DMS114 treated with DMSO at 0.1 percent for 48 hours (cell line): ENCODE results near the gene BRINP2.

Experiments used
- DNase-seq: peaks from one replicate; lab custom pipeline; 2025; ENCODE audit not compliant: unreplicated experiment; lab: John Stamatoyannopoulos, UW

BRINP2 gene

DNA sequence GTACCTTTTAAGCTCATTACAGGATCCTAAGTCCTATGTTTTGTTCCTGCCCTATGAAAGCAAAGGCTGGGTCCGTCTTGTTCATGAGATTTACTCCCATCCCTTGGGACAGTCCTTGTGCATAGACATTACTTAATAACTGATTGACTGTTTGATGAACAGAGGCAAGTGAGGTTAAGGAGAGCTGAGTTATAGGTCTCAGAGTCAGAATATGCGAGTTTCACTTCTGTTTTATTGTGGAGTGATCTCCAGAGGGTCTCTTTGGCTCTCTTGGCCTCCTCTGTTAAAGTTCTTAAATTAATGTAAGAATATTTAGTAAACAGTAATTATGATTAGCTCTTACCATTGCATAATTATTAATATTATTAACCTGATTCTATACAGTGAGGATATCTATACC lies 52.6 kb downstream of the BRINP2 start:
- no peak for DNase-seq

- DNase-seq, result no peak
Measured at GRCh38 chr1:177227978-177228692, 57.4 kb downstream of the BRINP2 start.

- DNase-seq, result no peak
Measured at GRCh38 chr1:177228693-177229065, 57.9 kb downstream of the BRINP2 start.

GRCh38 chr1:177229781-177230180 lies 59.0 kb downstream of the BRINP2 start:
- DNase-seq, result no peak

DNA sequence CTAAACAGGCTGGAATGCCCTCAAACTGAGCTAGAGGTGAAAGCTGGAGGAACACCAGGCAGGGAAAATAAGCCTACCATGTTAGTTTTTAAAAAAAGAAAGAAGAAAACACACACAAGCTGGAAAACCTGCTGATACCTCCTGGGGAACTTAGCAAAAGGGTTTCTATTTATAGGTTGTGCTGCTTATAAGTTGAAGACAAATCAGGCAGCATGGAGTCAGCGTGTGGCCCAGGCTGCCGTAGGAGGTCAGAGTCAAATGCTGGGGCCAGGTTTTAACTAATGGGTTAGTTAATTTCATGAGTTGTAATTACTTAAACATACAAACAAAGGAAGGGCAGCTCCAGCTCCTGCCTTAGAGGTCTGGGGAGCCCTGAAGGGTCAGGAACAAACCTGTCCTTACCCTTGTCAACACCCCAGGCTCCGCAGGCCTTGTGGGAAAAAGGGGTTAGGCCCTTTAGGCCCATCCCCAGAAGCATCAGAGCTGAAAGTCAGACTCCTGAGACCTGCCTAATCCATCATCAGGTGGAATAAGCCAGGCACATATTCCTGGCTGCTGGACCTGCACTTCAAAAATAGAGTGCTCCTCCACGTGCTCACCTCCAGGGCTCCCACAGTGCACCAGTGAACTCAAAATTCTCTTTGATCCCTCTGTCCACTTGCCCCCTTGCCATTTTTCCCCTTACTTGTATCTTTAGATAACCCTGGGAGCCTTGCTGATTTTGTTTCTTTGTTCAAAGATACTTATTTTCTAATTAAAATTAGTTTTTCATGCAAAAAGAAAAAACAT lies 59.7 kb downstream of the BRINP2 start:
- DNase-seq, result no peak

- no peak for DNase-seq
Measured at GRCh38 chr1:177235350-177235749, 64.6 kb downstream of the BRINP2 start.

- DNase-seq, result no peak
Measured at GRCh38 chr1:177236962-177237361, 66.2 kb downstream of the BRINP2 start.

- no peak for DNase-seq
Measured at GRCh38 chr1:177238967-177239366, 68.2 kb downstream of the BRINP2 start.

- no peak for DNase-seq
Measured at GRCh38 chr1:177239792-177240191, 69.0 kb downstream of the BRINP2 start.

- DNase-seq, result no peak
Measured at GRCh38 chr1:177243773-177244172, 73.0 kb downstream of the BRINP2 start.

GRCh38 chr1:177246710-177247580 lies 76.2 kb downstream of the BRINP2 start:
- no peak for DNase-seq

DNA sequence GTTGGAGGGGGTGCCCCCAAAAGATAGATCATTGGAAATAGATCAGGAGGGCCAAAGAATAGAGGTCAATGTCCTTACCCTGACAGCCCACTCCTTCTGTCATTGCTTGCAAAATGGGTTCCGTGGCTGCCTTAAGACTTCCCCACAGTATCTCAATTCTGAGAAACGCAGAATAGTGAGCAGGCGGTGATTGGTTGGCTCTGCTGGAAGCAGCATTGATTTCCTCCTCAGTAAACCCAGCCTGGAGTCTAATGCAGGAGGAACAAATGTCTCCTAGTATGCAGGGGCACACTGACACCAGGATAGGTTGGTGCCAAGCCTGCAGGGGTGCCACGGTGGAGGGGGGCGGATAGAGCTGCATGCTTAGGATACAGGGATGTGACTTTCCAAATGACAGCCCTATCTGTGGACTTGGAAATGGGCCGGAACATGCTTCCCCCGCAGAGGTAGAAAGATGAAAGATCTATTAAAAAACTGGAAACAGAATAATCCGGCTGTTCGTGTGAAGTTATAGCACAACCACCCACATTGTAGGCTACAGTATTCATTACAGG lies 76.9 kb downstream of the BRINP2 start:
- DNase-seq, result no peak

DNA sequence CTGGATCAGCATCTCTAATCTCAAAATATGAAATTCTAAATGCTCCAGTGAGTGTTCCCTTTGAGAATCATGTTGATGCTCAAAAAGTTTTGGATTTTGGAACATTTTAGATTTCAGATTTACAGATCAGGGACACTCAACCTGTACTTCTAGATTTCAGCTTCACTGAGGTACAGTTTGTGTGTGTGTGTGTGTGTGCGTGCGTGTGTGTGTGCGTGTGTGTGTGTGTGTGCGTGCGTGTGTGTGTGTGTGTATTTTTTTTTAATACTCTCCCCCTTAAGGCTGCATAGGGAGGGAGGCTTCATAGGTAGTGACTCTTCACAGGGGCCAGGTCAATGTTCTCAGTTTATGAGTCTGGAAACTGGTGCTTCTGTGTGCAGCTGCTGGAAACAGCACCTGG lies 77.5 kb downstream of the BRINP2 start:
- DNase-seq, result no peak

DNA sequence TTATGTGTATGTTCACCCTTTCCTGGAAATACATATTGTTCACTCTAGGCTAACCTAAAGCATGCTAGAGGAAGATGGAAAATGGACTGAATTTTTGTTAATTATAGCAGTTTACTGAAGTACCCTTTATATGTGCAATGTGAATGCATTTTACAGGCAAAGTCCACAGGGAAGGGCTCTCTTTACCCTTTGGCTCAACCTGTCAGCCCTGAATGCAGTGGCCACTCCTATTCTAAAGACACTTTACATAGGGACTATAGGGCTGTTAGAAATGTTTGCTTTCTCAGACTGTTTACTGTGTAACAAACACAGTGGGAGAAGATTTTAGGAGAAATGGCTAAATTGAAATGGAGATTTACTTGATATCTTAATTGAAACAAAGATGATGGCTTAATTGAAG lies 78.5 kb downstream of the BRINP2 start:
- DNase-seq, result no peak

GRCh38 chr1:177252877-177253276 lies 82.1 kb downstream of the BRINP2 start:
- DNase-seq, result no peak

DNA sequence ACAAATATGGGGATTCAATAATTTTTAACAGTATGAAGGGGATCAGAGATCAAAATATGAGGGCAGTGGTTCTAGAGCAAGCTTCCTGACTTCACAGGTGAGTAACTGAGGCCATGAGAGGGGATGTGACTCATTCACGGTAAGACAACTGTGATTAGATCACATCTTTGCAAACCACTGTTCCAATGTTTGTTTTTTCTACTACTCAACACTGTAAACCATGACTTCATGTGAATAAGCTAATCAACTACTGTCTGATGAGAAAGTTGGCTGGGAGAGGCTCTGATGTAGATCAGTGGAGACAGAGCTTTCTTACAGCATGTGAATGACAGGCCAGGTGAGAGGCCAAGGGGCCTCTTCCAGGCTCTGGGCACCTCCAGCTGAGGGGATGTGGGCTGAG lies 84.7 kb downstream of the BRINP2 start:
- DNase-seq, result no peak

DNA sequence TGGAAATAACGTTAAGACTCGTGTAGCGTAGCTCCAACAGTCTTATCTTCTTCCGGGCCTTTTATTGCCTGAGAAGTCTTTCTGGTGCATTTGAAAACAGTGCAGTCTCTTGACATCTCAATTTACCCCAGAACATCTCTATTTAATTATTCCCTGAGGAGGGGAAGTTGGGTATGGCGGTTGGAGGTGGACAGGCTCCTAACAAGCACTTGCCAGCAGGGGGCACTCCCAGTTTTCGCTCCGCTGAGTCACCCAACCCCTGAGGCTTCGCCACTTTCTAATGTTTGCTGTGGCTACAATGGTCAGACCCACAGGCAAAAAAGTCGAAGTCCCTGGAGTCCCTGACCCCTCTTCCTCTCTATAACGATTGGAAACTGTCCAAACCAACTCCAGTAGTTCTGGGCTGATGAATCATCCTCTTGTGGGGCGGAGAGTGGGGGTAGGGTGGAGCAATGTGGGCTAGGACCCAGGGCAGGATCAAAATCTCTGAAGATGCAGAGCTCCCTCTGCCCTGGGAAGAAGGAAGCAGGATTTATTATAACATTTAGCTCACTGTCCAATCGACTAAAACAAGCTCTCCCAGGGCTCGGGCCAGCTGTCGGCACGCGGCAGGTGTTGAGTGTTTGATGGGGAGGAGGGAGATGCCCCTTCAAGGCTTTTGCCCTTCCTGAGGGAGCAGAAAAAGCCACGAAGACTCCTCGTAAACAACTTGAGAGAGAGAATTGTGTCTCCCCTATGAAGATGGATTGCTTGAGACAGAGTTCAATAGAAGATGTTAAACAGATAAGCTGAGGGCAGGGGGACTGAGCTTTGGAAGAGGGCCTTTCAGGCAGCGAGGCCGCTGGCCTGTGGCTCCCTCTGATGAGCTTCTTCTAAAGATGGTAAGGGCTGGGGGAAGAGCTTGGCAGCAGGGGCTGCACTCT lies 85.7 kb downstream of the BRINP2 start:
- no peak for DNase-seq

DNA sequence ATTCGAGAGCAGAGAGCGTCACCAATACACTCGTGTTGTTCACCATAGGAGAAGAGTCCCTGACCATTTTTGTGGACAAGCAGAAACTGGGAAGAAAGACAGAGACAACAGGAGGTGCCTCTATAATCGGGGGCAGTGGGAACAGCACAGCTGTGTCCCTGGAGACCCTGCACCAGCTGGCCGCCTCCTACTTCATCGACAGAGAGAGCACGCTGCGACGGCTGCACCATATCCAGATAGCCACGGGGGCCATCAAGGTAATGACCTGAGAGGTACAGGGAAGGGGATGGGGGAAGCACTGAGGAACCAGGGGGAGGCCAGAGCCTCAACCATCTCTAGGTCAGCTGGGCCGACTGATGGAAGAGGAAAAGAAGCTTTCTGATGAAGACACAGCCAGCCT lies 86.4 kb downstream of the BRINP2 start:
- no peak for DNase-seq

DNA sequence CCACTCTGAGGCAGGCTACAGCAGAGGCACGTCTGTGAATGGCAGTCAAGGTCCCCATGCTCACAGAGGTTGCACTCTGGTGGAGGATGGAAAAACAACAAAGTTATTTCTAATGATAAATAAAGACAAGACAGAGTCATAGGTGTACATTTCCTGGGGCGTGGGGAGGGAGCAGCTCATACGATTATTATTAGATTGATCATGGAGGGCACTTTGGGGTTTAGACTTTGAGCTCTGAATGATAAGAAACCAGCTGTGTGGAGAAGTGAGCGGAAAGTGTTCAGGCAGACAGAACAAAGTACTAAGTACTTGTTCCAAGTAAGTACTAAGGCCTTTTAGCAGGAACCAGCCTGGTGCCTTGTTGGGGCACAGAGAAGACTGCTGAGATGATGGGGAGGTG lies 86.8 kb downstream of the BRINP2 start:
- DNase-seq, result no peak

GRCh38 chr1:177270863-177271262 lies 100.1 kb downstream of the BRINP2 start:
- no peak for DNase-seq
